Measurements from ENCODE around the gene ASGR2. TPM values are rescaled to one million over a fixed set of nuclear protein-coding genes. Genes with fewer than 3 reads are reported as not detected.

The ASGR2 gene
- polyA plus RNA-seq, 1 donor from 2014 or later: not detected

GRCh38 chr17:7131423-7131791, 16.8 kb upstream of the ASGR2 start:
- Histone ChIP-seq H3K4me2 (ENCODE audit: low read length) (no peak overlapping the region), H3F3A (ENCODE audit: insufficient read depth, low read length, poor library complexity, severe bottlenecking) (no peaks in the 10 kb centered on the region), H3K9me3 (ENCODE audit: low read length) (no peaks in the 10 kb centered on the region), H3K79me2 (replicated peaks; ENCODE audit: insufficient read depth, low read length) (no peaks in the 10 kb centered on the region), H4K20me1 (ENCODE audit: insufficient read depth) (no peaks in the 10 kb centered on the region), H2AFZ (ENCODE audit: low read depth, low read length) (no peak overlapping the region), H3K9ac (ENCODE audit: low read length) (no peak overlapping the region), H3K27me3 (ENCODE audit: insufficient read depth, low read depth, low read length) (no peaks in the 10 kb centered on the region), H3K36me3 (ENCODE audit: insufficient read depth, low read length) (no peaks in the 10 kb centered on the region), H3K27ac (ENCODE audit: low read length) (no peak overlapping the region), H3K9me2 (ENCODE audit: insufficient read depth, low read length) (no peaks in the 10 kb centered on the region), H3K4me3 (ENCODE audit: low read length) (no peak overlapping the region)
- TF ChIP-seq MXI1 (conservative IDR thresholded peaks at IDR 0.05; ENCODE audit: poor library complexity, severe bottlenecking) (no peak), RAD21 (conservative IDR thresholded peaks at IDR 0.05) (no peak), EP300 (conservative IDR thresholded peaks at IDR 0.05; ENCODE audit: poor library complexity, severe bottlenecking) (no peak), EZH2 (IDR thresholded peaks at IDR 0.05; ENCODE audit: borderline replicate concordance, insufficient read depth, low read length, poor library complexity, severe bottlenecking) (no peak), POLR2AphosphoS5 (IDR thresholded peaks at IDR 0.05) (no peak), TAF1 (IDR thresholded peaks at IDR 0.05; ENCODE audit: low read depth) (no peak), CTCF (IDR thresholded peaks at IDR 0.05; ENCODE audit: poor library complexity, severe bottlenecking) (no peak), SMC3 (conservative IDR thresholded peaks at IDR 0.05; ENCODE audit: poor library complexity) (no peak)
- TF ChIP-seq, protein P1, sequence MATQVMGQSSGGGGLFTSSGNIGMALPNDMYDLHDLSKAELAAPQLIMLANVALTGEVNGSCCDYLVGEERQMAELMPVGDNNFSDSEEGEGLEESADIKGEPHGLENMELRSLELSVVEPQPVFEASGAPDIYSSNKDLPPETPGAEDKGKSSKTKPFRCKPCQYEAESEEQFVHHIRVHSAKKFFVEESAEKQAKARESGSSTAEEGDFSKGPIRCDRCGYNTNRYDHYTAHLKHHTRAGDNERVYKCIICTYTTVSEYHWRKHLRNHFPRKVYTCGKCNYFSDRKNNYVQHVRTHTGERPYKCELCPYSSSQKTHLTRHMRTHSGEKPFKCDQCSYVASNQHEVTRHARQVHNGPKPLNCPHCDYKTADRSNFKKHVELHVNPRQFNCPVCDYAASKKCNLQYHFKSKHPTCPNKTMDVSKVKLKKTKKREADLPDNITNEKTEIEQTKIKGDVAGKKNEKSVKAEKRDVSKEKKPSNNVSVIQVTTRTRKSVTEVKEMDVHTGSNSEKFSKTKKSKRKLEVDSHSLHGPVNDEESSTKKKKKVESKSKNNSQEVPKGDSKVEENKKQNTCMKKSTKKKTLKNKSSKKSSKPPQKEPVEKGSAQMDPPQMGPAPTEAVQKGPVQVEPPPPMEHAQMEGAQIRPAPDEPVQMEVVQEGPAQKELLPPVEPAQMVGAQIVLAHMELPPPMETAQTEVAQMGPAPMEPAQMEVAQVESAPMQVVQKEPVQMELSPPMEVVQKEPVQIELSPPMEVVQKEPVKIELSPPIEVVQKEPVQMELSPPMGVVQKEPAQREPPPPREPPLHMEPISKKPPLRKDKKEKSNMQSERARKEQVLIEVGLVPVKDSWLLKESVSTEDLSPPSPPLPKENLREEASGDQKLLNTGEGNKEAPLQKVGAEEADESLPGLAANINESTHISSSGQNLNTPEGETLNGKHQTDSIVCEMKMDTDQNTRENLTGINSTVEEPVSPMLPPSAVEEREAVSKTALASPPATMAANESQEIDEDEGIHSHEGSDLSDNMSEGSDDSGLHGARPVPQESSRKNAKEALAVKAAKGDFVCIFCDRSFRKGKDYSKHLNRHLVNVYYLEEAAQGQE (IDR thresholded peaks at IDR 0.05; ENCODE audit: borderline replicate concordance): no peak

- no peaks in the 10 kb centered on the region for H3K9me2 ChIP-seq (ENCODE audit: insufficient read depth, low read length)
- H3F3A ChIP-seq (ENCODE audit: insufficient read depth, low read length, poor library complexity, severe bottlenecking): no peaks in the 10 kb centered on the region
- TF ChIP-seq EZH2 (IDR thresholded peaks at IDR 0.05; ENCODE audit: borderline replicate concordance, insufficient read depth, low read length, poor library complexity, severe bottlenecking) (no peak), MXI1 (conservative IDR thresholded peaks at IDR 0.05; ENCODE audit: poor library complexity, severe bottlenecking) (no peak)
- H3K4me2 ChIP-seq (ENCODE audit: low read length): no peak overlapping the region
- H3K4me3 ChIP-seq (ENCODE audit: low read length): no peak overlapping the region
- no peak overlapping the region for H2AFZ ChIP-seq (ENCODE audit: low read depth, low read length)
- H3K79me2 ChIP-seq (replicated peaks; ENCODE audit: insufficient read depth, low read length): no peaks in the 10 kb centered on the region
- no peaks in the 10 kb centered on the region for H4K20me1 ChIP-seq (ENCODE audit: insufficient read depth)
- no peaks in the 10 kb centered on the region for H3K36me3 ChIP-seq (ENCODE audit: insufficient read depth, low read length)
- H3K9ac ChIP-seq (ENCODE audit: low read length): no peak overlapping the region
- no peaks in the 10 kb centered on the region for H3K9me3 ChIP-seq (ENCODE audit: low read length)
- H3K27ac ChIP-seq (ENCODE audit: low read length): no peak overlapping the region
- no peaks in the 10 kb centered on the region for H3K27me3 ChIP-seq (ENCODE audit: insufficient read depth, low read depth, low read length)
Measured at GRCh38 chr17:7130621-7131422, 16.2 kb upstream of the ASGR2 start.
